HCT116 (cell line): Measurements from ENCODE around the gene RASGRF2. TPM values are rescaled to one million over a fixed set of nuclear protein-coding genes. Genes with fewer than 3 reads are reported as not detected.

Source experiments
- ATAC-seq: fragments of 200-7000 bp; cut with Tn5 transposase; 2 replicates; pipeline ENCODE4 v1.9.1; 2020; ENCODE audit warnings: mild to moderate bottlenecking, moderate library complexity
- BruUV-seq: library from RNA; stranded (reverse); fragments of 400-500 nt; replicated peaks from 2 replicates; lab custom pipeline; 2021; lab: Mats Ljungman, UMichigan
- CTCF ChIA-PET: fragments of 300-600 bp; sonication (Branson Sonifier 250); formaldehyde crosslinking; loops from one replicate; lab custom pipeline; 2021; ENCODE audit warnings: antibody characterized with exemption; lab: Charles Lee
- POLR2A ChIA-PET: fragments of 300-600, 350-600 bp; sonication (Branson Sonifier 250); formaldehyde crosslinking; loops from one replicate; lab custom pipeline; 2021; ENCODE audit warnings: antibody characterized with exemption; lab: Charles Lee
- RAD21 ChIA-PET, 2 experiments: fragments of 300-600 bp; sonication (Branson Sonifier 250); formaldehyde crosslinking; loops; one replicate each; lab custom pipeline; 2023; ENCODE audit warnings: low total read pairs in 2 of 2; ENCODE audit not compliant: uncharacterized antibody in 2 of 2, unreplicated experiment in 2 of 2, low non-redundant PET in 1 of 2; lab: Charles Lee
- DNase-seq: peaks from one replicate; pipeline ENCODE4 v3.0.0-alpha.2; 2010; ENCODE audit warnings: low read depth, low spot score
- H2AFZ ChIP-seq: fragments of 200-600 bp; shearing (Covaris generic), sonication (generic); 2 replicates; pipeline ENCODE4 v1.6.1; 2017; ENCODE audit warnings: low read depth, mixed run types, mixed read lengths, antibody characterized with exemption, low read length; ENCODE audit not compliant: poor library complexity, severe bottlenecking
- H3K27ac ChIP-seq: 2 replicates; pipeline ENCODE4 v1.5.1; 2012; ENCODE audit warnings: low read depth, low read length
- H3K27me3 ChIP-seq: fragments of 200-600 bp; sonication (generic); 2 replicates; pipeline ENCODE4 v1.6.1; 2016; ENCODE audit warnings: mixed run types, low read length, mixed read lengths; ENCODE audit not compliant: insufficient read depth
- H3K36me3 ChIP-seq, 2 experiments: fragments of 200-500 bp in 1 of 2; fragments of 200-600 bp in 1 of 2; sonication (Bioruptor generic) in 1 of 2; sonication (generic) in 1 of 2; 2 replicates each; pipeline versions ENCODE4 v1.5.1 to v1.6.1; 2014 to 2016; ENCODE audit warnings: low read length in 2 of 2, inconsistent platforms in 1 of 2, mixed read lengths in 1 of 2, mixed run types in 1 of 2; ENCODE audit not compliant: insufficient read depth in 2 of 2, control insufficient read depth in 1 of 2
- H3K4me1 ChIP-seq, 2 experiments: fragments of 200-600 bp in 1 of 2; sonication (generic) in 1 of 2; 2 replicates each; pipeline versions ENCODE4 v1.5.1 to v1.6.1; 2012 to 2017; ENCODE audit warnings: low read length in 2 of 2, inconsistent platforms in 1 of 2, mild to moderate bottlenecking in 1 of 2, mixed read lengths in 1 of 2, mixed run types in 1 of 2, moderate library complexity in 1 of 2; ENCODE audit not compliant: insufficient read depth in 2 of 2, control insufficient read depth in 1 of 2
- H3K4me2 ChIP-seq: fragments of 200-600 bp; sonication (generic); 2 replicates; pipeline ENCODE4 v1.6.1; 2017; ENCODE audit warnings: mixed run types, low read length, mixed read lengths
- H3K4me3 ChIP-seq, 2 experiments: fragments of 200-600 bp in 1 of 2; sonication (generic) in 1 of 2; replicated peaks in 1 of 2; 2 replicates each; pipeline ENCODE4 v1.5.1; 2011 to 2016; ENCODE audit warnings: low read length in 2 of 2, control low read depth in 1 of 2, low read depth in 1 of 2, mild to moderate bottlenecking in 1 of 2, mixed read lengths in 1 of 2, mixed run types in 1 of 2
- H3K79me2 ChIP-seq: fragments of 200-600 bp; sonication (generic); 2 replicates; pipeline ENCODE4 v1.6.1; 2017; ENCODE audit warnings: mild to moderate bottlenecking, mixed run types, low read length, moderate library complexity, mixed read lengths; ENCODE audit not compliant: insufficient read depth
- H3K9ac ChIP-seq: fragments of 200-600 bp; sonication (generic); 2 replicates; pipeline ENCODE4 v1.6.1; 2016; ENCODE audit warnings: low read length, mixed read lengths
- H3K9me2 ChIP-seq: fragments of 200-600 bp; sonication (generic), shearing (Covaris generic); 2 replicates; pipeline ENCODE4 v1.6.1; 2017; ENCODE audit warnings: mixed run types, mild to moderate bottlenecking, moderate library complexity; ENCODE audit not compliant: insufficient read depth
- H3K9me3 ChIP-seq, 2 experiments: fragments of 200-500 bp in 1 of 2; fragments of 200-600 bp in 1 of 2; sonication (Bioruptor generic) in 1 of 2; sonication (generic) in 1 of 2; 2 replicates each; pipeline ENCODE4 v1.6.1; 2014 to 2017; ENCODE audit warnings: low read length in 2 of 2, mixed read lengths in 2 of 2, inconsistent platforms in 1 of 2, low read depth in 1 of 2, mild to moderate bottlenecking in 1 of 2, mixed run types in 1 of 2, moderate library complexity in 1 of 2; ENCODE audit not compliant: control insufficient read depth in 1 of 2, insufficient read depth in 1 of 2
- H4K20me1 ChIP-seq: fragments of 200-600 bp; sonication (generic), shearing (Covaris generic); 2 replicates; pipeline ENCODE4 v1.6.1; 2017; ENCODE audit warnings: mixed run types, mild to moderate bottlenecking, moderate library complexity; ENCODE audit not compliant: insufficient read depth
- CEBPB ChIP-seq: IDR thresholded peaks from 2 replicates; pipeline ENCODE4 v1.6.1; 2012; ENCODE audit warnings: low read depth
- CTCF ChIP-seq, 3 experiments: fragments of 200-600 bp in 1 of 3; sonication (generic) in 1 of 3; IDR thresholded peaks in 2 of 3; conservative IDR thresholded peaks in 1 of 3; 2 replicates each; pipeline ENCODE4 v1.5.1; 2012 to 2017; ENCODE audit warnings: low read depth in 2 of 3, low read length in 2 of 3, antibody characterized with exemption in 1 of 3, borderline replicate concordance in 1 of 3, control low read depth in 1 of 3, mild to moderate bottlenecking in 1 of 3, mixed read lengths in 1 of 3, mixed run types in 1 of 3, moderate library complexity in 1 of 3; ENCODE audit not compliant: insufficient read depth in 1 of 3
- EGR1 ChIP-seq: IDR thresholded peaks from 2 replicates; pipeline ENCODE4 v1.6.1; 2012; ENCODE audit warnings: low read depth
- ELF1 ChIP-seq: IDR thresholded peaks from 2 replicates; pipeline ENCODE4 v1.6.1; 2012; ENCODE audit warnings: low read depth, borderline replicate concordance
- EZH2 ChIP-seq: fragments of 200-600 bp; sonication (generic); IDR thresholded peaks from 2 replicates; pipeline ENCODE4 v1.6.1; 2017; ENCODE audit warnings: antibody characterized with exemption, mixed run types
- EZH2phosphoT487 ChIP-seq: fragments of 200-600 bp; IDR thresholded peaks from 2 replicates; pipeline ENCODE4 v1.6.1; 2018; ENCODE audit warnings: antibody characterized with exemption, borderline replicate concordance
- JUND ChIP-seq: IDR thresholded peaks from 2 replicates; pipeline ENCODE4 v1.6.1; 2012
- MAX ChIP-seq: IDR thresholded peaks from 2 replicates; pipeline ENCODE4 v1.6.1; 2012
- POLR2A ChIP-seq: IDR thresholded peaks from 2 replicates; pipeline ENCODE4 v1.7.0; 2011; ENCODE audit warnings: borderline replicate concordance; ENCODE audit not compliant: insufficient read depth, insufficient read length; ENCODE audit errors: extremely low read depth
- RAD21 ChIP-seq: IDR thresholded peaks from 2 replicates; pipeline ENCODE4 v1.6.1; 2012; ENCODE audit warnings: low read depth, mild to moderate bottlenecking
- SIN3A ChIP-seq: IDR thresholded peaks from 2 replicates; pipeline ENCODE4 v1.6.1; 2012; ENCODE audit warnings: low read depth
- SP1 ChIP-seq: IDR thresholded peaks from 2 replicates; pipeline ENCODE4 v1.6.1; 2012; ENCODE audit warnings: low read depth
- SRF ChIP-seq: IDR thresholded peaks from 2 replicates; pipeline ENCODE4 v1.6.1; 2012; ENCODE audit warnings: low read depth
- TCF7L2 ChIP-seq: IDR thresholded peaks from 2 replicates; pipeline ENCODE4 v1.7.0; 2011; ENCODE audit warnings: borderline replicate concordance, inconsistent platforms; ENCODE audit not compliant: insufficient read depth, insufficient read length; ENCODE audit errors: extremely low read depth
- YY1 ChIP-seq: IDR thresholded peaks from 2 replicates; pipeline ENCODE4 v1.6.1; 2011; ENCODE audit warnings: low read length, low read depth, moderate library complexity, mild to moderate bottlenecking; ENCODE audit not compliant: insufficient replicate concordance; ENCODE audit errors: extremely low read depth
- ZFX ChIP-seq: fragments of 450-650 bp; IDR thresholded peaks from 2 replicates; pipeline ENCODE4 v1.6.1; 2017
- ZNF274 ChIP-seq: fragments of 200-500 bp; sonication (Bioruptor generic); IDR thresholded peaks from 2 replicates; pipeline ENCODE4 v1.6.1; 2014; ENCODE audit warnings: mild to moderate bottlenecking, low read depth, low read length, inconsistent platforms
- intact Hi-C: fragments of 100-400 bp; cut with micrococcal nuclease; formaldehyde crosslinking; loops from 2 replicates; pipeline ENCODE4 v1.10.0; 2022
- total RNA-seq: library from RNA; stranded (reverse); gene quantifications from one replicate; pipeline ENCODE4 v1.2.1, GENCODE V29; 2021; ENCODE audit not compliant: unreplicated experiment
- TF ChIP-seq, protein P1 (sequence below): IDR thresholded peaks from 2 replicates; pipeline ENCODE4 v1.6.1; 2012
- TF ChIP-seq, protein P2 (sequence below): IDR thresholded peaks from 2 replicates; pipeline ENCODE4 v1.6.1; 2012; ENCODE audit warnings: low read depth
- TF ChIP-seq, protein P3 (sequence below): IDR thresholded peaks from 2 replicates; pipeline ENCODE4 v1.6.1; 2011; ENCODE audit warnings: mild to moderate bottlenecking, low read length, moderate library complexity; ENCODE audit not compliant: insufficient replicate concordance; ENCODE audit errors: extremely low read depth

Gene RASGRF2
- total RNA-seq, 1 experiment from 2014 or later, result 0.05 TPM

- Histone ChIP-seq H3K9me2 (no peaks in the 10 kb centered on the region), H3K4me3 (no peak overlapping the region), H3K9me3 (no peaks in the 10 kb centered on the region), H4K20me1 (no peaks in the 10 kb centered on the region), H3K4me2 (no peak overlapping the region), H3K4me1 (no peaks in the 10 kb centered on the region), H3K27ac (no peak overlapping the region), H3K27me3 (no peaks in the 10 kb centered on the region), H3K36me3 (no peaks in the 10 kb centered on the region), H3K9ac (no peak overlapping the region), H2AFZ (no peak overlapping the region), H3K79me2 (no peaks in the 10 kb centered on the region)
- ChIA-PET CTCF (no interaction called here), POLR2A (no interaction called here), RAD21 (no interaction called here)
- DNase-seq (no peak), ATAC-seq (no peak)
- BruUV-seq, result no TSS peak
- TF ChIP-seq, protein P1, sequence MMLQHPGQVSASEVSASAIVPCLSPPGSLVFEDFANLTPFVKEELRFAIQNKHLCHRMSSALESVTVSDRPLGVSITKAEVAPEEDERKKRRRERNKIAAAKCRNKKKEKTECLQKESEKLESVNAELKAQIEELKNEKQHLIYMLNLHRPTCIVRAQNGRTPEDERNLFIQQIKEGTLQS, result no peak
- TF ChIP-seq CEBPB (no peak), EGR1 (no peak), ZNF274 (no peak), EZH2phosphoT487 (no peak), CTCF (IDR thresholded peaks at IDR 0.05 in 2 of 3, conservative IDR thresholded peaks at IDR 0.05 in 1 of 3; ENCODE audit: borderline replicate concordance in 1 of 3, insufficient read depth in 1 of 3, low read depth in 2 of 3, low read length in 2 of 3) (no peak), POLR2A (no peak), MAX (no peak), EZH2 (no peak), RAD21 (no peak), TCF7L2 (no peak), JUND (no peak), ZFX (no peak), YY1 (no peak), SIN3A (no peak), SP1 (no peak), SRF (no peak), ELF1 (no peak)
- TF ChIP-seq, protein P2, sequence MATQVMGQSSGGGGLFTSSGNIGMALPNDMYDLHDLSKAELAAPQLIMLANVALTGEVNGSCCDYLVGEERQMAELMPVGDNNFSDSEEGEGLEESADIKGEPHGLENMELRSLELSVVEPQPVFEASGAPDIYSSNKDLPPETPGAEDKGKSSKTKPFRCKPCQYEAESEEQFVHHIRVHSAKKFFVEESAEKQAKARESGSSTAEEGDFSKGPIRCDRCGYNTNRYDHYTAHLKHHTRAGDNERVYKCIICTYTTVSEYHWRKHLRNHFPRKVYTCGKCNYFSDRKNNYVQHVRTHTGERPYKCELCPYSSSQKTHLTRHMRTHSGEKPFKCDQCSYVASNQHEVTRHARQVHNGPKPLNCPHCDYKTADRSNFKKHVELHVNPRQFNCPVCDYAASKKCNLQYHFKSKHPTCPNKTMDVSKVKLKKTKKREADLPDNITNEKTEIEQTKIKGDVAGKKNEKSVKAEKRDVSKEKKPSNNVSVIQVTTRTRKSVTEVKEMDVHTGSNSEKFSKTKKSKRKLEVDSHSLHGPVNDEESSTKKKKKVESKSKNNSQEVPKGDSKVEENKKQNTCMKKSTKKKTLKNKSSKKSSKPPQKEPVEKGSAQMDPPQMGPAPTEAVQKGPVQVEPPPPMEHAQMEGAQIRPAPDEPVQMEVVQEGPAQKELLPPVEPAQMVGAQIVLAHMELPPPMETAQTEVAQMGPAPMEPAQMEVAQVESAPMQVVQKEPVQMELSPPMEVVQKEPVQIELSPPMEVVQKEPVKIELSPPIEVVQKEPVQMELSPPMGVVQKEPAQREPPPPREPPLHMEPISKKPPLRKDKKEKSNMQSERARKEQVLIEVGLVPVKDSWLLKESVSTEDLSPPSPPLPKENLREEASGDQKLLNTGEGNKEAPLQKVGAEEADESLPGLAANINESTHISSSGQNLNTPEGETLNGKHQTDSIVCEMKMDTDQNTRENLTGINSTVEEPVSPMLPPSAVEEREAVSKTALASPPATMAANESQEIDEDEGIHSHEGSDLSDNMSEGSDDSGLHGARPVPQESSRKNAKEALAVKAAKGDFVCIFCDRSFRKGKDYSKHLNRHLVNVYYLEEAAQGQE, result no peak
- TF ChIP-seq, protein P3, sequence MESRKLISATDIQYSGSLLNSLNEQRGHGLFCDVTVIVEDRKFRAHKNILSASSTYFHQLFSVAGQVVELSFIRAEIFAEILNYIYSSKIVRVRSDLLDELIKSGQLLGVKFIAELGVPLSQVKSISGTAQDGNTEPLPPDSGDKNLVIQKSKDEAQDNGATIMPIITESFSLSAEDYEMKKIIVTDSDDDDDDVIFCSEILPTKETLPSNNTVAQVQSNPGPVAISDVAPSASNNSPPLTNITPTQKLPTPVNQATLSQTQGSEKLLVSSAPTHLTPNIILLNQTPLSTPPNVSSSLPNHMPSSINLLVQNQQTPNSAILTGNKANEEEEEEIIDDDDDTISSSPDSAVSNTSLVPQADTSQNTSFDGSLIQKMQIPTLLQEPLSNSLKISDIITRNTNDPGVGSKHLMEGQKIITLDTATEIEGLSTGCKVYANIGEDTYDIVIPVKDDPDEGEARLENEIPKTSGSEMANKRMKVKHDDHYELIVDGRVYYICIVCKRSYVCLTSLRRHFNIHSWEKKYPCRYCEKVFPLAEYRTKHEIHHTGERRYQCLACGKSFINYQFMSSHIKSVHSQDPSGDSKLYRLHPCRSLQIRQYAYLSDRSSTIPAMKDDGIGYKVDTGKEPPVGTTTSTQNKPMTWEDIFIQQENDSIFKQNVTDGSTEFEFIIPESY, result no peak
- intact Hi-C loops, result no loop called here
Observed at GRCh38 chr5:80976985-80977384, 16.8 kb downstream of the RASGRF2 start.
